GM13976 (cell line): ENCODE measurements around the gene RELN.

Experiments
- DNase-seq: peaks from one replicate; pipeline ENCODE4 v3.0.0; 2012; ENCODE audit warnings: low spot score
- CTCF ChIP-seq: IDR thresholded peaks from 2 replicates; pipeline ENCODE4 v1.5.1; 2012; ENCODE audit warnings: borderline replicate concordance, mild to moderate bottlenecking; ENCODE audit not compliant: insufficient read depth; ENCODE audit errors: extremely low read depth, missing control alignments, control extremely low read depth
- in situ Hi-C: fragments of 300-500 bp; cut with MboI; formaldehyde crosslinking; loops from one replicate; pipeline ENCODE4 v1.12.0; 2022; ENCODE audit warnings: low sequenced_read_pairs, mixed read lengths, inconsistent platforms; ENCODE audit not compliant: unreplicated experiment

Gene RELN

GRCh38 chr7:103474956-103475355 is 514.5 kb downstream of the RELN start:
- no peak for DNase-seq
- in situ Hi-C loops = no loop called here
- TF ChIP-seq CTCF = no peak

- no peak for TF ChIP-seq CTCF
- DNase-seq = no peak
- in situ Hi-C loops = no loop called here
Measured at GRCh38 chr7:103469095-103469948, 520.1 kb downstream of the RELN start.

- no peak for DNase-seq
- in situ Hi-C loops = no loop called here
- no peak for TF ChIP-seq CTCF
Measured at GRCh38 chr7:103466814-103467213, 522.6 kb downstream of the RELN start.

- no peak for DNase-seq
- TF ChIP-seq CTCF = no peak
- in situ Hi-C loops = no loop called here
Measured at GRCh38 chr7:103462358-103462757, 527.1 kb downstream of the RELN start.

- DNase-seq = peak; percentile 68
- in situ Hi-C loops = no loop called here
- TF ChIP-seq CTCF = peak; percentile 68
Measured at GRCh38 chr7:103447073-103447960, 542.1 kb downstream of the RELN start.

GRCh38 chr7:103446049-103446520 is 543.4 kb downstream of the RELN start, which contains the start of gene SLC26A5:
Gene SLC26A5 (minus strand): TSS chr7:103446207. CDS start chr7:103421514, 24,693 bp downstream.
- no peak for TF ChIP-seq CTCF
- no peak for DNase-seq
- in situ Hi-C loops = no loop called here
